NCI-H1048 (cell line): Measurements from ENCODE around the gene SLC1A4.
"Not testable (repeated sequence)": the region's sequence is repeated elsewhere in the genome, so short reads cannot be mapped to it uniquely, and the experiment has no call there.

ENCODE experiments used
- DNase-seq: peaks from one replicate; lab custom pipeline; 2025; lab: John Stamatoyannopoulos, UW

SLC1A4 gene

GRCh38 chr2:65026704-65027464 is 37.7 kb downstream of the SLC1A4 start:
- DNase-seq, result no peak

- DNase-seq, result no peak
Observed at GRCh38 chr2:65027616-65028244, 38.5 kb downstream of the SLC1A4 start.

GRCh38 chr2:65030476-65031332 is 41.5 kb downstream of the SLC1A4 start:
- peak; percentile 18 for DNase-seq

- peak; percentile 20 for DNase-seq
Observed at GRCh38 chr2:65031341-65032018, 42.3 kb downstream of the SLC1A4 start.

- DNase-seq, result no peak
Observed at GRCh38 chr2:65032019-65032975, 43.1 kb downstream of the SLC1A4 start.

GRCh38 chr2:65033178-65033577 is 44.0 kb downstream of the SLC1A4 start:
- no peak for DNase-seq

GRCh38 chr2:65033667-65034066 is 44.5 kb downstream of the SLC1A4 start:
- not testable (repeated sequence) for DNase-seq

- no peak for DNase-seq
Observed at GRCh38 chr2:65035351-65035943, 46.2 kb downstream of the SLC1A4 start.

GRCh38 chr2:65037178-65037577 is 48.0 kb downstream of the SLC1A4 start:
- no peak for DNase-seq

- DNase-seq, result no peak
Observed at GRCh38 chr2:65039640-65040039, 50.4 kb downstream of the SLC1A4 start.

GRCh38 chr2:65040400-65041261 is 51.4 kb downstream of the SLC1A4 start:
- DNase-seq, result peak; percentile 55

- no peak for DNase-seq
Observed at GRCh38 chr2:65043001-65043400, 53.8 kb downstream of the SLC1A4 start.

GRCh38 chr2:65044097-65044735 is 55.0 kb downstream of the SLC1A4 start:
- DNase-seq, result no peak

- DNase-seq, result no peak
Observed at GRCh38 chr2:65045651-65046050, 56.5 kb downstream of the SLC1A4 start.

GRCh38 chr2:65046633-65047407 is 57.6 kb downstream of the SLC1A4 start:
- DNase-seq, result no peak

- DNase-seq, result no peak
Observed at GRCh38 chr2:65049010-65049639, 59.9 kb downstream of the SLC1A4 start.

GRCh38 chr2:65050931-65051330 is 61.7 kb downstream of the SLC1A4 start:
- no peak for DNase-seq

GRCh38 chr2:65053199-65053598 is 64.0 kb downstream of the SLC1A4 start:
- DNase-seq, result no peak
